GM23338 (cell line): ENCODE data around the gene PACSIN1. TPM values are rescaled to one million over a fixed set of nuclear protein-coding genes. Genes with fewer than 3 reads are reported as not detected.

Source experiments
- CREB1 ChIP-seq: fragments of 250-450 bp; sonication (Bioruptor Pico); IDR thresholded peaks from 2 replicates; pipeline ENCODE4 v1.5.0; 2020; ENCODE audit warnings: low read depth, mild to moderate bottlenecking, moderate library complexity
- ETS1 ChIP-seq: IDR thresholded peaks from 2 replicates; pipeline ENCODE4 v1.6.1; 2016; ENCODE audit warnings: antibody characterized with exemption
- EZH2phosphoT487 ChIP-seq: fragments of 200-600 bp; sonication (generic); IDR thresholded peaks from one replicate; pipeline ENCODE4 v1.8.1; 2018; ENCODE audit warnings: antibody characterized with exemption; ENCODE audit not compliant: unreplicated experiment
- JUNB ChIP-seq: IDR thresholded peaks from one replicate; pipeline ENCODE4 v1.6.1; 2016; ENCODE audit warnings: antibody characterized with exemption; ENCODE audit not compliant: unreplicated experiment
- NANOG ChIP-seq: IDR thresholded peaks from 2 replicates; pipeline ENCODE4 v1.6.1; 2016; ENCODE audit warnings: antibody characterized with exemption, borderline replicate concordance
- POLR2AphosphoS5 ChIP-seq: IDR thresholded peaks from 2 replicates; pipeline ENCODE4 v1.6.1; 2016; ENCODE audit warnings: antibody characterized with exemption, low read depth
- REST ChIP-seq: IDR thresholded peaks from one replicate; pipeline ENCODE4 v1.6.1; 2018; ENCODE audit warnings: antibody characterized with exemption; ENCODE audit not compliant: unreplicated experiment
- STAT1 ChIP-seq: IDR thresholded peaks from one replicate; pipeline ENCODE4 v1.6.1; 2016; ENCODE audit warnings: antibody characterized with exemption; ENCODE audit not compliant: unreplicated experiment
- ZNF114 ChIP-seq: fragments of 250-450 bp; sonication (Bioruptor Pico); IDR thresholded peaks from 2 replicates; pipeline ENCODE4 v1.5.0; 2020; ENCODE audit warnings: mild to moderate bottlenecking, moderate library complexity
- ZNF331 ChIP-seq: fragments of 250-450 bp; sonication (Bioruptor Pico); IDR thresholded peaks from 2 replicates; pipeline ENCODE4 v1.5.0; 2020; ENCODE audit warnings: low read depth, mild to moderate bottlenecking, moderate library complexity
- ZNF462 ChIP-seq: fragments of 250-450 bp; sonication (Bioruptor Pico); IDR thresholded peaks from 2 replicates; pipeline ENCODE4 v1.5.0; 2020; ENCODE audit warnings: mild to moderate bottlenecking, moderate library complexity
- polyA plus RNA-seq: library from polyadenylated mRNA; unstranded; fragments of >200 nt; fragmentation: Nextera tagmentation; extraction: Ambion mirVana; gene quantifications from 2 replicates; pipeline ENCODE4 v1.2.1, GENCODE V29; 2016
- total RNA-seq: library from RNA; depleted of rRNA; stranded (reverse); fragments of >200 nt; shearing (Covaris generic); gene quantifications from 2 replicates; pipeline ENCODE4 v1.2.3, GENCODE V29; 2014

The PACSIN1 gene
- total and polyA plus RNA-seq, 2 experiments from 2014 or later, result 5.2 to 8.7 TPM

GRCh38 chr6:34544776-34545471, 79.0 kb downstream of the PACSIN1 start (continued):
- TF ChIP-seq ZNF462 (CRISPR knock-in tag) (no peak), STAT1 (no peak), POLR2AphosphoS5 (no peak), ZNF331 (CRISPR knock-in tag) (no peak), NANOG (no peak), CREB1 (CRISPR knock-in tag) (no peak), JUNB (no peak), ETS1 (no peak), ZNF114 (CRISPR knock-in tag) (no peak), REST (no peak), EZH2phosphoT487 (no peak)
